ENCODE data around the gene ULBP3.
"Not testable (repeated sequence)": the region's sequence is repeated elsewhere in the genome, so short reads cannot be mapped to it uniquely, and the experiment has no call there.

The ULBP3 gene

DNA sequence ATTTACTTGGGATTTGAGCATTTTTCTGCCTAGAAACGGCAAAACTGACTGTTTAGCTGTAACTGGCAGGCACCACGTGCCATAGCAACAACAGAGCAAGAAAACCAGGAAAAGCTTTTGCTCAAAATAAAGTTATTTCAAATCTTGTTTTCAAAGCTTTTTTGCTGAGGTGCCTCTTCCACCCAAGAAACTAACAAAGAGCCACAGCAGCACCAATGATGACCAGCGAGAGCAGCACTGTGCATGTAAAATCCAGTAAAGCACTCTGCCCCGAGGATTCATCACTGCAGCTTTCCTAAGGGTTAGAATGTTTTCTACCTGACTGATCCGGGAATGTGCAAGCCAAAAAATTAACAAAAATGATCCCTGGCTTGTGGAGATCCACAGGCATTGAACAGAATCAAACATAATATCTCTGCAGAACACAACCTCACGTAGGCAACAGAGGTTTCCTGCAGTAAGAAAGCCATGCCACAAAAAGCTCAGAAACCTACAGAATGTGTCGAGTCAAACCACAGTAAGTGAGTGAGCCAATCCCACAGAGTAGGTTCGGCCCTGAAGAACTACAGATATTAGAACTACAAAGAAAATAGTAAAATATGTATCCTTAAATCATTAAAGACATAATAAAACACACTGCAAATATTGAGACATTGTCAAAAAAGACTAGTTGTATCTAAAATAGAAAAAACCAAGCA lies 7.4 kb upstream of the ULBP3 start:
- no peak for DNase-seq (ENCODE audit: low spot score)

DNA sequence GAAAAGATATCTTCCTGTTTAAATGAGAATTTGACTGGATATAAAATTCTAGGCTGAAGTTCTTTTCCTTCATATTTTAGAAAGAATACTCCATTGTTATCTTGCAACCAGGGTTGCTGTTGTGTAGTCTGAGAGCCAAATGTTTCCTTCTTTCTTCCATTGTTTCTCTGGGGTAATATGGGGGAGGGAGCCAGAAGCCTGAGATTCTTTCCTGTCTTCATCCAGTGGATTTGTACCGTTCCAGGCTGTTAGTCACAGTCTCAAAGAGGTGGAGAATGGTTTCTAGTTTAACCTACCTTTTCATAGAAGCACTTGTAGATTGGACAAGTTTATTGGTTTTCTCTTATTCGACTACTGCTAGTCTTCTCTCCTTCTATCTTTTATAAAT lies 6.1 kb upstream of the ULBP3 start:
- DNase-seq (ENCODE audit: low spot score), result no peak

DNA sequence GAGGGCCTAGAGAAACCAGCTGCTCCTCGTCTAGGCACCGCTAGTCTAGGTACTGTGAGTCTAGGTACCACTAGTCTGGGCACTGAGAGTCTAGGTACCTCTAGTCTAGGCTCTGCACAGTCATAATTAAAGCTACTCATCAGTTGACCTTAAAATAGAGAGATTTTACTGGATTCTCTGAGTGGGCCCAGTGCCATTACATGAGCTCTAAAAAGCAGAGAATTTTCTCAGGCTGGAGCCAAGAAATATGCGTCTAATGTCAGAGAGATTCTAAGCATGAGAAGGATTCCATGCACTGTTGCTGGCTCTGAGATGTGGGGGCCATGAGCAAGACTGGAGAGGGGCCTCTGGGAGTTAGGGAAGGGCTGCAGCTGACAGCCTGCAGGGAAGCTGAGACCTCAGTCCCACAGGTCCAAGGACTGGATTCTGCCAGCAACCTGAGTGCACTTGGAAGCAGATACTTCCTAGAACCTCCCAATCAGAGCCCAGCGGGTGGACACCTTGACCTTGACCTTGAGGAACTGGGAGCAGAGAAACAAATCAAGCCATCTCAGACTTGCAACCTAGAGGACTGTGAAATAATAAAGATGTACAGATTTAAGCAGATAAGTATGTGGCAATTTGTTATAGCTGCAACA lies 5.6 kb upstream of the ULBP3 start:
- DNase-seq (ENCODE audit: low spot score), result not testable (repeated sequence)

DNA sequence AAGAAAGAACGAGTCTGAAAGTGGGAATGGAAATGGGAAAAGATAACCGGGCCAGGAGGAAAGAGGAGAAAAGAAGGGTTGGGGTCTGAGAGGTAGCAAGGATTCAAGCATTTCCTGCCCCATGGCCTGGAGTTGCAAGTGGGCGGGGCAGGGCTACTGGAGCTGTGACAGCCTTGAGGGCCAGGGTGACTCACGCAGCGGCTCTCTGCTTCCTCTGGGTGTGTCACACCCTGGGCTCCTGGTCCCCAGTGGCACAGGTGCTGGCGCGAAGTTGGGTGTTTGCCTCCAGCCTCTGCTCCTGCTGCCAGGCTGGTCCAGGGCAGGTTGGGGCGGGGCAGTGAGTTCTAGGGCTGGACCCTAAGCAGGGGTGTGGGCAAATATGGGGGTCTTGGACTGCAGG lies 3.3 kb upstream of the ULBP3 start:
- DNase-seq (ENCODE audit: low spot score), result no peak

DNA sequence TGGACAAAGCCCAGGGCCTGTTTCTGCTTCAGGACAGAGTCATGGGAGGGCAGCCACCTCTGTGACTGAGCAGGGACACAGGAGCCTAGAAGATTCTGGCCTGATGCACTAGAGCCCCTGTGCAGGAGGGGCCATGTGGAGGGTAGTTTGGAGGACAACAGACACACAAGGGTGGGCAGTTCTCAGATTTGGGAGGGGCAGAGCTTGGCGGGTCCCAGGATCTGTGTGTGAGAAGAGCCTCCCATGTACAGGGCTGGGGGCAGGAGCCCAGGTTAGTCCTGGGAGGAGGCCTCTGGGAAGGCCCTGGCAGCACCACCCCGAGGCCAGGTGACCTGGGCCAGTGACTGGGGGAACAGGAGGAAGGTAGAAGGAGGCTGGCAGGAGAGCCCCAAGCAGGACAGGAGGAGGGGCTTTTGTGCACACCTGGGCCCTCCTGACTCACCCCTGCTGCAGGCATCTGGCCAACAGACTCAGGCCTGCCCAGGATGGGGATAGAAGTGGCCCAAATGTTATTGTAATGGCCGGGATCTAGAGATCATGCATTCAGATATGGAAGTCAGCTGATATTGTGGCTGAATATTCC lies 1.4 kb upstream of the ULBP3 start:
- DNase-seq (ENCODE audit: low spot score), result no peak

DNA sequence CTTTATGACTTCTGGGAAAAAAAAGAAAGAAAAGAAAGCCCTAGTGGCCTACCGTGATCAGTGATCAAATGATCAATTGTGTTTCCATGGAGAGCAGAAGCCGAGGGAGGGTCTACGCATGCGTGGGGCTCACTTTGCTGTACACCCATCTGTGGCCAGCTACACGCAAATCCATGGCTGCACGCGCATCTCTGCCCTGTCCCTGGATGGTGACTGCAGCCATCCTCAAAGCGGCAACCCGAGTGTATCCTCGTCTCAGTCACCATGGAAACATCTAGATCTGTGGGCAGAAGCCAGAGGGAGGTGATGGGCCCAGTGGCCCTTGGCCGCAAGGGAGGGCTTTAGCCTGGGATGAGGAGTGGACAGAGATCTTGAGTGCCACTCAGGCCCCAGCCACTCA lies 785 bp upstream of the ULBP3 start:
- no peak for DNase-seq (ENCODE audit: low spot score)

DNA sequence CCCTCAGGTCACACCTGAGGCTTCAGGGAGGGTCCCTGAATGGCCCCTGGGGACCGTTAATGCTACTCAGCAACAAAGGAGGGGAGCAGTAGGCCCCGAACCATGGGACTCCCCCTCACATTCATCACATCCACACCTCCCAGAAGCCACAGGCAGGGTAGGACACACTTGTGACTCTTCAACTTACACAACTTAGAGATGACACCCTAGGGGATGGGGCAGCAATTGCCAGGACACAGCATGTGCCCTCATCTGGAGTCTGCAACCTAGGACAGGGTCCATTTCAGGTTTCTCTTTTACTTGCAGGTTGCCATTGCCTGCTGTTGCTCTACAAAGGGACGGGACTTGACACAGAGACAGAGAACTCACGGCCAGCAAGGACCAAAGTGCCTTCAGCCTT lies 770 bp downstream of the ULBP3 start:
- no peak for DNase-seq (ENCODE audit: low spot score)

DNA sequence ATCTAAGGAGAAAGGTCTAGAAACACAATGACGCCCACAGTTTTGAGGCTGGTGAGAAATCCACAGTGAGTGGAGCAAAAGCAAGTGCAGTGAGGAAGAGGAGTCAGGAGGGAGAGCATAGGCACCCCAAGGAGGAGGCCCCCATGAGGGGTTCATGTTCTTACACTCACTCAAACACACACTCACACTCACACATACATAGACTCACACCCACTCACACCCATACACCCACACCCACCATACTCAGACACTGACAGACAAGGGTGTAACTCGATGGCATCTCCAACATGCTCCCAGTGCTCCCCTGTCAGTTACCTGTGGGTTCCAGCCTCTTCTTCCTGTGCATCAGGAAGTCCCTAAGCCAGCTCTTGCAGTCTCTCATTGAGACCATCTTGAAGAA lies 3.8 kb downstream of the ULBP3 start:
- no peak for DNase-seq (ENCODE audit: low spot score)

DNA sequence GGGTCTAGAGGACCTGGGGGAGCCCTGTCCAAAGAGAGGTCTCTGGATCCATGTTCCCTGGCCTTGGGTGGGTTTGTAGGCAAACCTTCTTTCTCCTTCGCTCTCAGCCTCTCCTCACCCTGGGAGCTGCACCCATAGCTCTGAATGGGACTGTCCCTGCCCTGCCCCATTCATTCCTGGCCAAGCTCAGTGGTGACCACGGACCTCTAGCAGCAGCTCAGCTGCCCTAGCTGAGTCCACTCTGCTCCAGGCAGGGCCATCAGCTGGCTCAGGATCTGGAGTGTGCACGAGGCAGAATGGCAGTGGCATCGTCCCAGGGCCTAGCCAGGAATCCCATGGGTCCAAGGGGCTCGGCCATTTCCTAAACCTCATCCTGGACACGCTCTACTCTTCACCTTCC lies 5.3 kb downstream of the ULBP3 start:
- no peak for DNase-seq (ENCODE audit: low spot score)

DNA sequence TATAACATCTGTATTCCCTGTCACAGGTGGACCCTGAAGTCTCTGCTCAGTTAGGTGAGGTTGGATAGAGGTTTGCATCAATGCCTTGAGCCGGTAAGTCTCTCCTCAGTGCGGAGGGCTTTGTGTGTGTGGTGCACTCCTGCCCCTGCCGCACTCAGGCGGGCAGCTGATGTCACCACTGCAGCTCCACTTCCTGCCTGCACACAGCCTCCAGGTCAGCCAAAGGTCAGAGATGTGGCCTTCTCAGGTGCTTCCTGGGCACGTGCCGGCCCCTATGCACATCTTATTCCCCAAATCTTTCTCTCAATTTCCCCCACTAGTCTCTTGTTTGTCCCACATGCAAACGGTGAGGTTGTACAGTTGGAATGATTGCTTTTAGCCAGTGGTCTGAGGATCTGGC lies 8.9 kb downstream of the ULBP3 start:
- not testable (repeated sequence) for DNase-seq (ENCODE audit: low spot score)

DNA sequence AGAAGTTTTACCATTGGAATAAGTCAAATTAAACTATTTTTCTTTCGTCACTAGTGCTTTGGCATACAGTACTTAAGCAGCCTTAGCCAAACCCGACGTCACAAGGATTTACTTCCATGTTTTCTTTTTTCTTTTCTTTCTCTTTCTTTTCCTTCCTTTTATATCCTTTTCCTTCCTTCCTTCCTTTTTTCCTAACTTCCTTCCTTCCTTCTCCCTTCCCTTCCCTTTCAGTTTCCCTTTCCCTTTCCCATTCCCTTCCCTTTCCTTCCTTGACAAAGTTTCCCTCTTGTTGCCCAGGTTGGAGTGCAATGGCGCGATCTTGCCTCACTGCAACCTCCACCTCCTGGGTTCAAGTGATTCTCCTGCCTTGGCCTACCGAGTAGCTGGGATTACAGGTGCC lies 9.9 kb downstream of the ULBP3 start:
- no peak for DNase-seq (ENCODE audit: low spot score)

DNA sequence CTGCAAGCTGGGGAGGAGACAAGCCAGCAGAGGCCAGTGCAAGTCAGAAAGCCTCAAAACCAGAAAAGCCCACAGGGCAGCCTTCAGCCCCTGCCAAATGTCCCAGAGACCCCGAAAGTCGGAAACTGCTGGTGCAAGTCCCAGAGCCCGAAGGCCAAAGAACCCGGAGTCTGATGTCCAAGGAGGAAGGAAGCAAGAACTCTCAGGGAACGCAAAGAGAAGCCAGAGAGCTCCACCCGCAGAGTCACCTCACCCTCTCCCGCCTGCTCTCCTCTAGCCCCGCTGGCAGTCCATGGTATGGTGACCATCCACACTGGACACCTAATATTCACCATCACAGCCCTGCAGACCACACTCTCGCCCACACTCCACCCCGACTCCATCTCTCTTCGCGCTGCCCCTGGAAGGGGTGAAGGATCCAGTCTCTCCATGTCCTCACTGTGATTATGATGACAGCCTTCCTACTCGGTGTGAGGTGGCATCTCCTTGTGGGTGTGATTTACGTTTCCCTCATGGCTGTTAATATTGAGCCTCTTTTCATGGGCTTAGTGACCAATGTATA lies 10.6 kb downstream of the ULBP3 start:
- DNase-seq (ENCODE audit: low spot score), result no peak

DNA sequence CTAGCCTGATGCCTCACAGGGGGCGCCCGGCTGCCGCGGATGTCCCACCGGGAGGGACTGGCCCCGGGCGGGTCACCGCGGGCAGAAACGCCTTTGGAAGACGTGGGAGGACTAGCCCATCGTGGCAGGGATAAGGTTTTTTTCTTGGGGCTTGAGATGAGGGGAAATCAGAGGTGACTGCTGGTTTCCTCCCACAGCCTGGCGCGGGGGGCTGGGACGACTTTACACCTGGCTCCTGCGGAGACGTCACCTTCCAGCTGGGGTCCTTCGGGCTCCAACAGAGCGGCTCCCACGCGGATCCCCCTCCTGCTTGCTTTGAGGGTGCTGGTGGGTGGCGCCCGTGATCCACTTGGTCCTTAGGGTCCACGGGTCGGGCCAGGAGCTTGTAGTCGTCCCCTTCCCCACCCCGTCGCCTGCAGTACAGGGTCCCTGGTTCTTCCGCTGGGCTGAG lies 11.4 kb downstream of the ULBP3 start:
- DNase-seq (ENCODE audit: low spot score), result no peak

DNA sequence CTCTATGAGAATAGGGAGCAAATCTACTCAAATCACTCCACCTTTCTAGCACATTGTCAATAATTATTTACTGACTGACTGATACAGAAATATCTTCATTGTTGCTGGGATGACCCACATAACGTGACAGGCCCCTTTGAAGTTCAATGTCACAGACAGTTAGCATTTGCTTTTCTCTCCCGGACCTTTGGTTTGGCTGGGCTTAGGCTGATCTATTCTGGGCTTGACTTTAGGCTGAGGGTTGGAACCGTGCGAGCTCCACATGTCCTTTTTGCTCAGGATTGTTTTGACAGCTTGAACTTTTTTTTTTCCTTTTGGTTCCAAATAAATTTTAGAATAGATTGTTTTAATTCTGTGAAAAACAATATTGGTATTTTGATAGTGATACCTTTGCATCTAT lies 12.0 kb downstream of the ULBP3 start:
- no peak for DNase-seq (ENCODE audit: low spot score)

DNA sequence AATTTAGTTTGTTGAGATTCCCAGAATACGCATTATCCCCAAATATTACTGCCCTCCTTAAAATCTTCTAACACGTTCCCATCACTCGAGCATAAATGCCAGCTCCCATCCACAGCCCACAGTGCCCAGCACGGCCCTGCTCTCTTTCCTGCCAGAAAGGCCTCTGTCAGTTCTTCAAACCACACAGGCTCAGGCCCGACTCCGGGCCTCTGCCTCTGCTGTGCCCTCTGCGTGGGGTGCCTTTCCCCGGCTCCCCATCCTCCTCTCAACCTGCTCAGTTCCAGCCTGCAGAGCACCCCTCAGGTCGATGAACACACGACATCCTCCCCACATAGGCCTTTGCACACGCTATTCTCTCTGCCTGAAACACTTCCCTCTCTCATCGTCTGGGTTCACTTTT lies 12.8 kb downstream of the ULBP3 start:
- DNase-seq (ENCODE audit: low spot score), result no peak

DNA sequence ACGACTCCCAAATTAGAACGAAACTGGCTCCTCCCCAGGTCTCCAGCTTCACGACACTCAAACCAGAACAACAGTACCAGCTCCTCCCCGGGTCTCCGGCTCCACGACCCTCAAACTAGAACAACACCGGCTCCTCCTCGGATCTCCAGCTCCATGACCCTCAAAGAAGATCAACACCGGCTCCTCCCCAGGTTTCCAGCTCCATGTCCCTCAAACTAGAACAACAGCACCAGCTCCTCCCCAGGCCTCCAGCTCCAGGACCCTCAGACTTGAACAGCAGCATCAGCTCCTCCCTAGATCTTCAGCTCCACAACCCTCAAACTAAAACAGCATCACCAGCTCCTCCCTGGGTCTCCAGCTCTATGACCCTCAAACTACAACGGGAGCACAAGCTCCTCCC lies 13.8 kb downstream of the ULBP3 start:
- no peak for DNase-seq (ENCODE audit: low spot score)

DNA sequence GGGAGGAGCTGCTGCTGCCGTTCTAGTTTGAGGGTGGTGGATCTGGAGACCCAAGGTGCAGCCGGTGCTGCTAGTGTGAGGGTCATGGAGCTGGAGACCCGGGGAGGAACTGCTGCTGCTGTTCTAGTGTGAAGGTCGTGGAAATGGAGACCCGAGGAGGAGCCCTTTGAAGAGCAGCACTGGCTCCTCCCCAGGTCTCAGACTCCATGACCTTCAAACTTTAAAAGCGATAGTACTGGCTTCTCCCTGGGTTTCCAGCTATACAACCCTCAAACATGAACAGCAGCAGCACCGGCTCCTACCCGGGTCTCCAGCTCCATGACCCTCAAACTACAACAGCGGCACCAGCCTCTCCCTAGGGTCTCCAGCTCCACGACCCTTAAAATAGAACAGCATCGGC lies 15.5 kb downstream of the ULBP3 start:
- DNase-seq (ENCODE audit: low spot score), result no peak

DNA sequence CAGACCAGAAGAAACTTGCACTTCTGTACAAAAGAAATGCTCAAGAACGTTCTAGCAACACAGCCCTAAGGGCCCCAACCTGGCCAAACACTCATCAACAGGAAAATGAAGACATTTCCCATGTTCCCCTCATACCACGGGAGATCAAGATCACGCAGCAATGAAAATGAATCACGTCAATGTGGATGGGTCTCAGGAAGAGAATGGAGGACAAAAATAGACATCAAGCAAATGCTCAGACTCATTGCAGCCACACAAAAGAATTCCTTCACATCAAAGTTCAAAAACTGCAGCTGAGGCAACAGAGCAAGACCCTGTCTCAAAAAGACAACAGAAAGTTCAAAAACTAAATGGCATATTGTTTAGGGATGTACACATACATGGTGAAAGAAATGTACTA lies 18.1 kb downstream of the ULBP3 start:
- DNase-seq (ENCODE audit: low spot score), result no peak

DNA sequence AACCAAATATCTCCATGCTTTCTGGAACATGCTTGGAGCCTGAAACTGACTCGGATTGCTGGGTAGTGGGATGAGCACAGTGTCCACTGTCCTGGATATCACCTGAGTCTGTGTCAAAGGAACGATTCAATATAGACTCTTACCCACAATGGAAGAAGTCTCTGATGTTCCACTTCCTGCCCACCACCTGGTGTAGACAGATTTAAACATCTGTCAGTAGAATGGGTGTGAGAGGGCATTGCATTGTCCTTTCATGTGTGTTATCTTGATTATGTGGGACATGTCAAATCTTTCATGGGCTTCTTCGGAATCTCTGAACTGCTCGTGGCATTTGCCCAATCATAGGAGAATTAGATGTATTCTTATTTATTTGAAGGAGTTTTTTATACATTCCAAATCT lies 20.8 kb downstream of the ULBP3 start:
- no peak for DNase-seq (ENCODE audit: low spot score)

DNA sequence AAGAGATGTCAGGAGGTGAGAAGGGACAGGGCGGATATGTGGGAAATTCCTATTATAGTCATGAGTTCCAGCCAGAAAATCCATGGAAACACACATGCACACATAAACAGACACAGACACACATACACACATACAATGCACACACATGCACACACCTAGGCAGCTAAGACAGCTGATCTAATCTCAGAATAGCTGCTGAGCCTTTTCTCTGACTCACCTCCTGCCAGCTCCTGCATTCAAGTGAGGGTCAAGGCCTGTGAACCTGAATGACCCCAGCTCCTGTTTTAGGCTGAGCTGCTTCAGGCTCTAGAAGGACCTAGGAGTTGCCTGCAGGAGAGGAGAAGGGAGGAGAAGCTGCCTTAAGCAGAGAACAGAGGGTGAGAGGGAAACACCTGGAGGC lies 22.0 kb downstream of the ULBP3 start:
- no peak for DNase-seq (ENCODE audit: low spot score)

DNA sequence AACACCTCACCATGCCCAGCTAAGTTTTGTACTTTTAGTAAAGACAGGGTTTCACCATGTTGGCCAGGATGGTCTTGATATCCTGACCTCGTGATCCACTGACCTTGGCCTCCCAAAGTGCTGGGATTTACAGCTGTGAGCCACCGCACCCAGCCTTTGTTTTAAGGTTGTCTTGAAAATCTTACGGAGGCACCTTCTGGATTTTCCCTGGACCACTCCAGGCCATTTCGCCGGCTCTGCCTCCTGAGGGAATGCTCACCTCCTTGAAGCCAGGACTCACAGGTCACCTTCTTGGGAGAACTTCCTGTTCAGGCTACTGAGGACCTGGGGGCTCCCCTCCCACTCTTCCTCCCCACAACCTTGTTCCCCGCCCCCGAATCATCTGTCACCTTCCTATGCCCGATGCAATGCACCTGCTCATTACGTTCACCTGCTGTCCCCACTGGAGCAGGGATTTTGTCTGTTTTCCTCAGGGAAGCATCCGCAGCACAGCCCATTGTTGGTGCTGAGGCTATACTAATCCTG lies 24.2 kb downstream of the ULBP3 start:
- no peak for DNase-seq (ENCODE audit: low spot score)

DNA sequence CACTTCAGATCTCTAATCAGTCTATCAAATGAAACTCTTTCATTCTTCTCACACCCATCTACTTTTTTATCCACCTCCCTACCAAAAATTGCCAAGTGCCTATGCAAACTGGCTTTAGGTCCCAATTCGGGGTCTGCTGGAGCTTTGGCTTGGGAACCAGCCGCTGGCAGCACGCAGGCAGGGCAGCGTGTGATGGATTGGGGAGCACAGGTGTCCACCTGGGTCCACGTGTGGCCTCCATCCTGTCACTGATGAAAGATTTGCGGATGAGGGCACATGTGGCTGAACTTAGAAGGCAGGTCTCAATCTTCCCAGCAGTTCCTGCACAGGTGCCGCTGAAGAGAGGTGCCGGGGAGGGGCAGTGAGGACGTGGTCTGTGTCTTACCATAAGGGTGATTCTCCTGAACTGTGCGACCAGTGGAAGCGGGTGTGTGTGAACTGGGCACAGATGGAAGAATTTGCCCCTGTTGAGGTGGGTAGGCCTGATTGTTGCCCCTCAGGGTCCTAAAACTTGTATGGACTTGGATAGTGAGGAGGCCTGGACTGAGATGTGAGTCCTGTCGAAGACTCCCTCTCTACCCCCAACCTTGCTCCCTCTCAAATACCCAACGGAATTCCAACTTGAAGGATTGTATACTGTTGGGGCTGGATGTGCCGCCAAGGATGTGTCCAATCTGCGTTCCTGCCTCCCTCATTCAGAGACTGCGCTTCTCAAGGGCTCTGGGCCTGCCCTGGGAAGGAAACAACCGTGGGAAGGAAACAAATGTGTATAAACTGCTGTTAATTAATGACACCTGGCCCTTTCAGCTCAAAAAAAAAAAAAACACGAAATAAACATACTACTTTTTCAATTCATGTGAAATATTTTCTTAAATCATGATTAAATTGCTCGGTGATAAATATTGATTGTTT lies 25.2 kb downstream of the ULBP3 start:
- DNase-seq (ENCODE audit: low spot score), result no peak

All from germinal center (tissue), 1 donor.